GM18507 (cell line): Measurements from ENCODE around the gene KIR3DL2.
"Not testable (repeated sequence)": the region's sequence is repeated elsewhere in the genome, so short reads cannot be mapped to it uniquely, and the experiment has no call there.

Source experiments
- DNase-seq: peaks from one replicate; pipeline ENCODE4 v3.0.0; 2011; ENCODE audit warnings: low read depth; ENCODE audit not compliant: insufficient read length; ENCODE audit errors: extremely low spot score
- FAIRE-seq: peaks from 2 replicates; lab custom pipeline; 2011; peaks lifted over from hg19 to GRCh38; lab: Jason Lieb, UNC

Gene KIR3DL2

DNA sequence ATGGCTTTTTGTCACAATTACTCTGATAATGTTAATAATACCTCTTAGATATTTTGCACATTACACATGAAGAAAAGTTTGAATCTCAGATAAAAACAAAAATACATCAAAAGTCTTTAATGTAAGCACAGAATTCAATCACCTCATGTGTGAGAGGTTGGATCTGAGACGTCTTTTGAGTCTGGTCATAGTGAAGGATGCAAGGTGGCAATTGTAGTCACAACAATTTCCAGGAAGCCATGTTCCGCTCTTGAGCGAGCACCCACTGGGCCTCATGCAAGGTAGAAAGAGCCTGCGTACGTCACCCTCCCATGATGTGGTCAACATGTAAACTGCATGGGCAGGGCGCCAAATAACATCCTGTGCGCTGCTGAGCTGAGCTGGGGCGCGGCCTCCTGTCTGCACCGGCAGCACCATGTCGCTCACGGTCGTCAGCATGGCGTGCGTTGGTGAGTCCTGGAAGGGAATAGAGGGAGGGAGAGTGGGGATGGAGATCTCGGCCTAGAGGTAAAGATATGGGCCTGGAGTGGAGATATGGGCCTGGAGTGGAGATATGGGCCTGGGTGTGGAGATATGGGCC, at the start of gene KIR3DL2:
KIR3DL2 (plus strand) TSS at position 383 of the 580 bp plus-strand sequence; CDS start at position 416, 33 bp downstream.
- not testable (repeated sequence) for DNase-seq, FAIRE-seq

DNA sequence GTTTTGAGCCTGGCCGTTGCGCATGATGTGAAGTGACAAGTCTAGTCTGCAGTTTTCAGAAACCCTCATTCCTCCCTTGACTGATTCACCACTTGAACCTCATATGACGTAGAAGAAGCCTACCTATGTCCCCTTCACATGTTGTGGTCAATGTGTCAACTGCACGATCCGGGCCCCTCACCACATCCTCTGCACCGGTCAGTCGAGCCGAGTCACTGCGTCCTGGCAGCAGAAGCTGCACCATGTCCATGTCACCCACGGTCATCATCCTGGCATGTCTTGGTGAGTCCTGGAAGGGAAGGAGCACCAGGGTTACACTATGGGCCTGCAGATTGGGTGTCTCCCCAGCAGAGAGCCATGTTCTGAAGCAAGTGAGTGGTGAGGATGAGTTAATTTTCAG, 46.8 kb upstream of the KIR3DL2 start, which contains the start of gene KIR2DL4:
KIR2DL4 (plus strand) TSS at position 201 of the 400 bp plus-strand sequence; CDS start at position 243, 42 bp downstream.
- FAIRE-seq, result no peak

DNA sequence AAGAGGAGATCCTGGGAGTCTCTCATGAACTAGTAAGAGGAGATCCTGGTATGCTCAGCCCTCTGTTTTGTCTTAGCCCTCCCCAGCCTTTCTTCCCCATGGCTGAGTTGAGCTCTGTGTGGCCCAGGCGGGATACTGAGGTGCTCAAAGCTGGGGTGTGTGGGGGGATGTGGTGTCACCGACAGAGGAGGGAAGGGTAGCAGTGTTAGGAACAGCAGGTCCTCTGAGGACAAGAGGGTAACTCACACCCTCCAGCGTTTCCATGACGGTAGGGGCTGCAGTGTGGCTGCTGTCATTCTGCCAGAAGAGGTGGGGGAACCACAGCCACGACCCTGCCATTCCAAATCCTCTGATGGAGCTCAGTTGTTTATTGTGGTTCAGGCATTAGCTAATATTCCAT, 46.1 kb upstream of the KIR3DL2 start:
- FAIRE-seq, result no peak
- no peak for DNase-seq

More for the DNA sequence above, 46.8 kb upstream of the KIR3DL2 start, which contains the start of gene KIR2DL4:
- no peak for DNase-seq

DNA sequence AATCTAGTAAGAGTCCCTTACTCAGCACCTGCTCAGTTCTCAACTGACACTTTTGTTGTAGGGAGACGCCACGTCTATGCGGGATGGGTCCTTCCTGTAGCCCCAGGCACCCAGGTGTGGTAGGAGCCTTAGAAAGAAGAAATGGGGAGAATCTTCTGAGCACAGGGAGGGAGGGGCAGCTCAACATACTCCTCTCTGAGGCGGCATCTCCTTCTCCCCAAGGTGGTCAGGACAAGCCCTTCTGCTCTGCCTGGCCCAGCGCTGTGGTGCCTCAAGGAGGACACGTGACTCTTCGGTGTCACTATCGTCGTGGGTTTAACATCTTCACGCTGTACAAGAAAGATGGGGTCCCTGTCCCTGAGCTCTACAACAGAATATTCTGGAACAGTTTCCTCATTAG, 45.7 kb upstream of the KIR3DL2 start:
- no peak for DNase-seq
- FAIRE-seq, result no peak

DNA sequence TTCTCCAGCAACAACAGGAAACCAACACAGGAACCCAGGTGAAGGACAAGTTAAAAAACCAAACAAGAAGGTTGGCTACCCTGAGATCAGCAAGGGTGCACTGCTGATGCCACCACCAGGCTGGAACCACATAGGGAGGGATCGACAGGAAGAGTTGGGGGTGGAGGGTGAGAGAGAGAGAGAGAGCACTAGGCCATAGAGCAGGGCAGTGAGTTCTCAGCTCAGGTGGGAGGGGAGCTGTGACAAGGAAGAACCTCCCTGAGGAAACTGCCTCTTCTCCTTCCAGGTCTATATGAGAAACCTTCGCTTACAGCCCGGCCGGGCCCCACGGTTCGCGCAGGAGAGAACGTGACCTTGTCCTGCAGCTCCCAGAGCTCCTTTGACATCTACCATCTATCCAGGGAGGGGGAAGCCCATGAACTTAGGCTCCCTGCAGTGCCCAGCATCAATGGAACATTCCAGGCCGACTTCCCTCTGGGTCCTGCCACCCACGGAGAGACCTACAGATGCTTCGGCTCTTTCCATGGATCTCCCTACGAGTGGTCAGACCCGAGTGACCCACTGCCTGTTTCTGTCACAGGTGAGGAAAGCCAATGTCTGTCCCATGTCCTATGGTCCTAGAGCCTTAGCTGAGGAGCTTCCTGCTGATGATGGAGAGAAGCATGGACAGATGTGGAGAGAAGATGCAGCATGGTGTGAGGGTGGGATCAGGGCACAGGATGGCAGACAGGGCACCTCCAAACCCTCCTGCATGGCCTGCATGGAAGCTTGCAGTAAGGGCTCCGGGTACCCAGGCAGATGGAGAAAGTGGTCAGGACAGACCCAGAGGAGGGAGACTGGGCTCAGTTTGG, 44.4 kb upstream of the KIR3DL2 start:
- FAIRE-seq, result no peak
- DNase-seq, result no peak

DNA sequence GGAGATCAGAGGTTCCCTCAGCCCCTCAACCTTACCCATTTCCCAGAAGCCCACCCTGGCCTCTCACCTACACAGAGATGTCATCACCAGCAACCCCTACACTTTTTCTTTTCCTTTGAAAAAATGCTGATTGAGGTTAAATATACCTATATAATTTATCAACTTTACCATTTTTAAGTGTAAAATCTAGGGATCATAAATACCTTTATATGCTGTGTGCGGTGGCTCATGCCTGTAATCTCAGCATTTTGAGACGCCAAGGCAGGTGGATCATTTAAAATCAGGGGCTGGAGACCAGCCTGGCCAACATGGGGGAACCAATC, 43.8 kb upstream of the KIR3DL2 start:
- DNase-seq (no peak), FAIRE-seq (no peak)

DNA sequence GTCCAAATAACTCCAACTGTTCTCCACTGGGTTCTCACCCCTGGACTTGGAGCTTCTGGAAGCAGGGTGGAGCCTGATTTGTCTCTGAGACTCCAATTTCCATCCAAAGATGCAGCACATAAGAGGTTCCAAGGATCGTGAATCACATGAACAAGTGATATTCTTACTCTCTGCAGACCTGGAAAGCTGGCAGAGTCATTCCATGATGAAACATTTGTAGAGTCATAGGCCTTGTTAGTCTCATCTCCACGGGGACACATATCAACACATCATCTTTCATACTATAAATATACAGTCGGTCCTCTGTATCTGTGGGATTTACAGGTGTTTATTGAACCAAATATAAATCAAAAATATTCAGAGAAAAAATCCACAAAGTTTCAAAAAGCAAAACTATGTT, 35.7 kb upstream of the KIR3DL2 start:
- FAIRE-seq, DNase-seq: not testable (repeated sequence)

DNA sequence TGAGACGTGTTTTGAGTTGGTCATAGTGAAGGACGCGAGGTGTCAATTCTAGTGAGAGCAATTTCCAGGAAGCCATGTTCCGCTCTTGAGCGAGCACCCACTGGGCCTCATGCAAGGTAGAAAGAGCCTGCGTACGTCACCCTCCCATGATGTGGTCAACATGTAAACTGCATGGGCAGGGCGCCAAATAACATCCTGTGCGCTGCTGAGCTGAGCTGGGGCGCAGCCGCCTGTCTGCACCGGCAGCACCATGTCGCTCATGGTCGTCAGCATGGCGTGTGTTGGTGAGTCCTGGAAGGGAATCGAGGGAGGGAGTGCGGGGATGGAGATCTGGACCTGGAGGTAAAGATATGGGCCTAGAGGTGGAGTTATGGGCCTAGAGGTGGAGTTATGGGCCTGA, 34.0 kb upstream of the KIR3DL2 start, which contains the start of gene KIR3DL1:
KIR3DL1 (plus strand) TSS at position 218 of the 400 bp plus-strand sequence.
- not testable (repeated sequence) for FAIRE-seq, DNase-seq

DNA sequence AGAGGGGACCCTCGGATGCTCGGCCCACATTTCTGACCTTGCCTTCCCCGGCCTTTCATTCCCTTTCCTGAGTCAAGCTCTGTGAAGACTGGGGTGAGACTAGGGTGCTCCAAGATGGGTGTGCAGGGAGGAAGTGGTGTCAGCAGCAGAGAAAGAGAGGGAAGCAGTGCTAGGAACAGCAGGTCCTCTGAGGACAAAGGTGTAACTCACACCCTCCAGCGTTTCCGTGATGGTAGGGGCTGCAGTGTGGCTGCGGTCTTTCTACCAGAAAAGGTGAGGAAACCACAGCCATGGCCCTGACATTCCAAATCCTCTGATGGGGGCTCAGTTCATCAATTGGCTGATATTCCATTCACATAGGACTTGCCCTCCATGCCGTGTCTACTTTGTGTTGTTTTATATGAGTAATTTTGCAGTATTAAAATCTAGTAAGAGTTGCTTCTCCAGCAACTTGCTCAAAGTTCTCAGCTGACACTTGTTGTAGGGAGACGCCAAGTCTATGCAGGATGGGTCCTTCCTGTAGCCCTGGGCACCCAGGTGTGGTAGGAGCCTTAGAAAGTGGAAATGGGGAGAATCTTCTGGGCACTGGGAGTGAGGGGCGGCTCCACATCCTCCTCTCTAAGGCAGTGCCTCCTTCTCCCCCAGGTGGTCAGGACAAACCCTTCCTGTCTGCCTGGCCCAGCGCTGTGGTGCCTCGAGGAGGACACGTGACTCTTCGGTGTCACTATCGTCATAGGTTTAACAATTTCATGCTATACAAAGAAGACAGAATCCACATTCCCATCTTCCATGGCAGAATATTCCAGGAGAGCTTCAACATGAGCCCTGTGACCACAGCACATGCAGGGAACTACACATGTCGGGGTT, 32.3 kb upstream of the KIR3DL2 start:
- FAIRE-seq, result no peak
- no peak for DNase-seq

DNA sequence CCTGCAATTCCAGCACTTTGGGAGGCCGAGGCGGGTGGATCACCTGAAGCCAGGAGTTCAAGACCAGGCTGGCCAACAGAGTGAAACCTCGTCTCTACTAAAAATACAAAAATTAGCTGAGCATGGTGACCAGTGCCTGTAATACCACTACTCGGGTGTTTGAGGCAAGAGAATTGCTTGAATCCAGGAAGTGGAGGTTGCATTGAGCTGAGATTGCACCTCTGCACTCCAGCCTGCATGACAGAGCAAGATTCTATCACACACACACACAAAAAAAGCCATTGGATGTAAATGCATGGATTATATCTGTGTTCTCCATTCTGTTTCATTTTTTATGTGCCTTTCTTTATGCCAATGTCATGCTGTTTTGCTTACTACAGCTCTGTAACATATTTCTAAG, 25.8 kb upstream of the KIR3DL2 start:
- not testable (repeated sequence) for DNase-seq, FAIRE-seq

DNA sequence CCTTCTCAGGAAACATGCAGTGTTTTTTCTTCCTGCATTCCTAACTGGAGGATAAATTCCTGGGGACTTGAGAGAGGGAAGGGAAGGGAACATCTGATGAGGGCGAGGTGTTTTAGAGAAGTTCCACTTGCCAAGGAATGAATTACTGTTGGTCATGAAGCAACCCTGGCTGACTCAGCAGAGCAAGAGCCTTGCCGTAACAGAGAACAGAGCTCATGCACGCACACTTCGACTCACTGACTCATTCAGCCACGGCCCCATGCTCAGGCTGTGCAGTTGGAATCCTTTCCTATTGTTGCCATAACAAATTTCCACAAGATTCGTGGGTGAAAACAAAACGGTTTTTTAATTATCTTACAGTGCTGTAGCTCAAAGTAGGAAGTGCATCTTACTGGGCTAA, 24.9 kb upstream of the KIR3DL2 start:
- not testable (repeated sequence) for DNase-seq, FAIRE-seq

DNA sequence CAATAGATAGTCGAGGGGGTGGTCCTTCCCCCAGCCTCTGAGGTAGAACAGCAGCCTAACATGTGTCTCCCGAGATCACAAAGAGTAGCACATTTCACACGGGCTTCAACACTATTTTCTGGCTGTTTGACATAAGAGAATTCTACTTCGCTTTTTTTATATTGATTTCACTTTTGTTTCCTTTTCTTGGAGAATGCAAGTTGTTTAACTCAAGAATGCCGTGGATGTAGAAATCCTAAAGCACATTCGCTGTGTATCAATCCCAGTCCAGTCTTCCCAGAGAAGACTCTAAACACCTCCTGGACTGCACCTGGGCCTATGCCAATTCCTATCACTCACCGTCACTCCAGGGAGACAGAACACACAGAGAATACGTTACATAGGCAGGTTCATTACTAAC, 22.2 kb upstream of the KIR3DL2 start:
- FAIRE-seq, DNase-seq: not testable (repeated sequence)

DNA sequence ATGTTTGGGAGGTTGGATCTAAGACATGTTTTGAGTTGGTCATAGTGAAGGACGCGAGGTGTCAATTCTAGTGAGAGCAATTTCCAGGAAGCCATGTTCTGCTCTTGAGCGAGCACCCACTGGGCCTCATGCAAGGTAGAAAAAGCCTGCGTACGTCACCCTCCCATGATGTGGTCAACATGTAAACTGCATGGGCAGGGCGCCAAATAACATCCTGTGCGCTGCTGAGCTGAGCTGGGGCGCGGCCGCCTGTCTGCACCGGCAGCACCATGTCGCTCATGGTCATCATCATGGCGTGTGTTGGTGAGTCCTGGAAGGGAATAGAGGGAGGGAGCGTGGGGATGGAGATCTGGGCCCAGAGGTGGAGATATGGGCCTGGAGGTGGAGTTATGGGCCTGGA, 17.7 kb upstream of the KIR3DL2 start, which contains the start of gene KIR2DS4:
KIR2DS4 (plus strand) TSS at position 181 of the 400 bp plus-strand sequence.
- FAIRE-seq, DNase-seq: not testable (repeated sequence)

DNA sequence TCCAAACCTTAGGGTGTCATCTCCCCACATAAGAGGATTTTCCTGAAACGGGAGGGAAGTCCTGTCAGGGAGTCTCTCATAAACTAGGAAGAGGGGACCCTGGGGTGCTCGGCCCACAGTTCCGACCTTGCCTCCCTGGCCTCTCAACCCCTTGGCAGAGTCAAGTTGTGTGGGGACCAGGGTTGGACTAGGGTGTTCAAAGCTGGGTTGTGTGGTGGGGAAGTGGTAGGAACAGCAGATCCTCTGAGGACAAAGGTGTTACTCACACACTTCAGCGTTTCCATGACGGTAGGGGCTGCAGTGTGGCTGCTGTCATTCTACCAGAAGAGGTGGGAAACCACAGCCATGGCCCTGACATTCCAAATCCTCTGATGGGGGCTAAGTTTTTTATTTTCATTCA, 15.1 kb upstream of the KIR3DL2 start:
- DNase-seq, FAIRE-seq: not testable (repeated sequence)

DNA sequence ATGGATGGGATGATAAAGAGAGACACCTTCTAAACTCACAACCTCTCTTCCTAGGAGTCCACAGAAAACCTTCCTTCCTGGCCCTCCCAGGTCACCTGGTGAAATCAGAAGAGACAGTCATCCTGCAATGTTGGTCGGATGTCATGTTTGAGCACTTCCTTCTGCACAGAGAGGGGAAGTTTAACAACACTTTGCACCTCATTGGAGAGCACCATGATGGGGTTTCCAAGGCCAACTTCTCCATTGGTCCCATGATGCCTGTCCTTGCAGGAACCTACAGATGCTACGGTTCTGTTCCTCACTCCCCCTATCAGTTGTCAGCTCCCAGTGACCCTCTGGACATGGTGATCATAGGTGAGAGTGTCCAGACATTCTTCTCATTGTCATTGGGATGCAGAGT, 12.7 kb upstream of the KIR3DL2 start:
- not testable (repeated sequence) for DNase-seq, FAIRE-seq

DNA sequence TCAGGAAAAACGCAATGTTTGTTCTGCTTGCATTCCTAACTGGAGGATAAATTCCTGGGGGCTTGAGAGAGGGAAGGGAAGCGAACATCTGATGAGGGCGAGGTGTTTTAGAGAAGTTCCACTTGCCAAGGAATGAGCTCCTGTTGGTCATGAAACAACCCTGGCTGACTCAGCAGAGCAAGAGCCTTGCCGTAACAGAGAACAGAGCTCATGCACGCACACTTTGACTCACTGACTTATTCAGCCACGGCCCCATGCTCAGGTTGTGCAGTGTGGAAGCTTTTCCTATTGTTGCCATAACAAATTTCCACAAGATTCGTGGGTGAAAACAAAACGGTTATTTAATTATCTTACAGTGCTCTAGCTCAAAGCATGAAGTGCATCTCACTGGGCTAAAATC, 7.1 kb upstream of the KIR3DL2 start:
- FAIRE-seq, result not testable (repeated sequence)

DNA sequence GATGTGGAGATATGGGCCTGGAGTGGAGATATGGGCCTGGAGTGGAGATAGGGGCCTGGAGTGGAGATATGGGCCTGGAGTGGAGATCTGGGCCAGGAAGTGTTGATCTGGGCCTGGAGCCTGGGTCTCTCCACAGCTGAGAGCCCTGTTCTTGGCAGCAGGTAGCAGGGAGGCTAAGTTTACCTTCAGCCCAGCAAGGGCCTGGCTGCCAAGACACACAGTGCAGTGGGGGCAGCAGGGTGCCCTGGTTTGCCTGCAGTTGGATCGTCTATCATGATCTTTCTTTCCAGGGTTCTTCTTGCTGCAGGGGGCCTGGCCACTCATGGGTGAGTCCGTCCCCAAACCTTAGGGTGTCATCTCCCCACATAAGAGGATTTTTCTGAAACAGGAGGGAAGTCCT, 687 bp downstream of the KIR3DL2 start:
- FAIRE-seq (no peak), DNase-seq (no peak)

More for the DNA sequence above, 7.1 kb upstream of the KIR3DL2 start:
- DNase-seq, result not testable (repeated sequence)

DNA sequence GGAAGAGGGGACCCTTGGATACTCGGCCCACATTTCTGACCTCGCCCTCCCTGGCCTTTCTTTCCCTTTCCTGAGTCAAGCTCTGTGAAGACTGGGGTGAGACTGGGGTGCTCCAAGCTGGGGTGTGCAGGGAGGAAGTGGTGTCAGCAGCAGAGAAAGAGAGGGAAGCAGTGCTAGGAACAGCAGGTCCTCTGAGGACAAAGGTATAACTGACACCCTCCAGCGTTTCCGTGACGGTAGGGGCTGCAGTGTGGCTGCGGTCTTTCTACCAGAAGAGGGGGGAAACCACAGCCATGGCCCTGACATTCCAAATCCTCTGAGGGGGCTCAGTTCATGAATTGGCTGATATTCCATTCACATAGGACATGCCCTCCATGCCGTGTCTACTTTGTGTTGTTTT, 1.1 kb downstream of the KIR3DL2 start:
- FAIRE-seq (no peak), DNase-seq (no peak)

DNA sequence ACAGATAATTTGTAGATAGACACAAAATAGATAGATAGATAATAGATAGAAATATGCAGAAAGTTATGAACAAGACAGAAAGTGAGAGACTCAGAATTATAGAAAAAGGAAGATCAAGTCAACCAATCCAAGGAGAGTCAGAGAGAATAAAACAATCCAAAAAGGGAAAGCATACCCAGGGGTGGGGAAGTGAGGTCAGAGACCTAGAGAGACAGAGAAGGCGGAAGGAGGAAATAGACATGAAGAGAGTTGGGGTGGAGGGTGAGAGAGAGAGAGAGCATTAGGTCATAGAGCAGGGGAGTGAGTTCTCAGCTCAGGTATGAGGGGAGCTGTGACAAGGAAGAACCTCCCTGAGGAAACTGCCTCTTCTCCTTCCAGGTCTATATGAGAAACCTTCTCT, 5.0 kb downstream of the KIR3DL2 start:
- not testable (repeated sequence) for DNase-seq

More for the DNA sequence above, 5.0 kb downstream of the KIR3DL2 start:
- FAIRE-seq, result not testable (repeated sequence)
